NCI-H2107 treated with DMSO at 0.1 percent for 48 hours (cell line): Measurements from ENCODE around the gene TEX2.
"Not testable (repeated sequence)": the region's sequence is repeated elsewhere in the genome, so short reads cannot be mapped to it uniquely, and the experiment has no call there.

ENCODE experiments used
- DNase-seq: peaks from one replicate; lab custom pipeline; 2025; ENCODE audit not compliant: unreplicated experiment; lab: John Stamatoyannopoulos, UW

Gene TEX2

DNA sequence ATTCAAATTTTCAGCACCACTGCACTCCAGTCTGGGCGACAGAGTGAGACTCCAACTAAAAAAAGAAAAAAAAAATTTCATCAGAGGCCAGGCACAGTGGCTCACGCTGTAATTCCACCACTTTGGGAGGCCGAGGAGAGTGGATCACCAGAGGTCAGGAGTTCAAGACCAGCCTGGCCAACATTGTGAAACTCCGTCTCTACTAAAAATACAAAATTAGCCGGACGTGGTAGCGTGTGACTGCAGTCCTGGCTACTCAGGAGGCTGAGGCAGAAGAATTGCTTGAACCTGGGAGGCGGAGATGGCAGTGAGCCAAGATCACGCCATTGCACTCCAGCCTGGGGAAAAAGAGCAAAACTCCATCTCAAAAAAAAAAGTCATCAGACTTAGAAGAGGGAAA lies 77.5 kb downstream of the TEX2 start:
- not testable (repeated sequence) for DNase-seq

DNA sequence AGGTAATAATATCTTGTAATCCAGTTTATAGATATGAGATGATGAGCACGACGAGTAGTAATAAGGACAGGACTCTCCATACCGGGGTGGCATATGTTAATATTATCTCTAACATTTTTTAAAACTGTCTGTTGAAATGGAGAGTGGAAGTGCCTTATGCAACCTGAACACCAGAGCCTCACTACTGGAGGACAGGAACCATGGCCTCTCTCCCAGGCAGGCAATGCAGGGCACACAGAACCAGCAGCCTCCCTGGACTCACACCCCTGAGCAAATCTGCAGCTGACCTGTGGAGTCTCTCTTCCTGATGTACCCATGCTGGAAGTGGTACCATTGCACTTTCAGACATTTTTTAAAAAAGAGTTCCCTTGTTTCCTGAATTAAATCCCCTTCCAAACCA lies 78.0 kb downstream of the TEX2 start:
- no peak for DNase-seq

DNA sequence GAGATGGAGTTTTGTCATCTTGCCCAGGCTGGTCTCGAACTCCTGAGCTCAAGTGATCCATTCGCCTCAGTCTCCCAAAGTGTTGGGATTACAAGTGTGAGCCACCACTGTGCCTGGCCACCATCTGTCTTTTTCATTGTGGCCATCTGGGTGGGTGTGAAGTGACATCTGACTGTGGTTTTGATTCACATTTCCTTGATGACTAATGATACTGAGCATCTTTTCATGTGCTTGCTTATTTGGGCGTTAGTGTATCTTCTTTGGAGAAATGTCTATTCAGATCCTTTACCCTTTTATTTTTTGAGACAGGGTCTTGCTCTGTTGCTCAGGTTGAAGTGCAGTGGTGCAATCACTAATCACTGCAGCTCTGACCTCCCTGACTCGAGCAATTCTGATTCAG lies 79.2 kb downstream of the TEX2 start:
- no peak for DNase-seq

DNA sequence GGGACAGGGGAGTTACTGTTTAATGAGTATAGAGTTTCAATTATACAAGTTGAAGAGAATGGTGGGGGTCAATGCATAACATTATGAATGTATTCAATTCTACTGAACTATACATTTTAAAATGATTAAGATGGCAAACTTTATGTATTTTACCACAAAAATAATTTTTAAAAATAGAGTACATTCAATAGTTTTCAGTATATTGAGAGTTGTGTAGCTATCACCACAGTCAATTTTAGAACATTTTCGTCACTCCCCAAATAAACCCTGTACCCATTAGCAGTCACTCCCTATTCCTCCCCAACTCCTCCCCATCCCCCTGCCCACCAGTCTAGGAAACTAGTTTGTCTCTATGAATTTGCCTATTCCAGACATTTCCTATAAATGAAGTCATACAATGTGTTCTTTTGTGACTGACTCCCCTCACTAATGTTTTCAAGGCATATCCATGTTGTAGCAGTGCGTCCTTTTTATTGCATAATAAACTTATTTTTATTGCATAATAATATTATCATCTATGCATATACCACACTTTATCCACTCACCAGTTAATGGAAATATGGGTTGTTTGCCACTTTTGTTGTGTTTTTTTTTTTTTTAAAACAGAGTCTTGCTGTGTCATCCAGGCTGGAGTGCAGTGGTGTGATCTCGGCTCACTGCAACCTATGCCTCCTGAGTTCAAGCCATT lies 80.6 kb downstream of the TEX2 start:
- no peak for DNase-seq

DNA sequence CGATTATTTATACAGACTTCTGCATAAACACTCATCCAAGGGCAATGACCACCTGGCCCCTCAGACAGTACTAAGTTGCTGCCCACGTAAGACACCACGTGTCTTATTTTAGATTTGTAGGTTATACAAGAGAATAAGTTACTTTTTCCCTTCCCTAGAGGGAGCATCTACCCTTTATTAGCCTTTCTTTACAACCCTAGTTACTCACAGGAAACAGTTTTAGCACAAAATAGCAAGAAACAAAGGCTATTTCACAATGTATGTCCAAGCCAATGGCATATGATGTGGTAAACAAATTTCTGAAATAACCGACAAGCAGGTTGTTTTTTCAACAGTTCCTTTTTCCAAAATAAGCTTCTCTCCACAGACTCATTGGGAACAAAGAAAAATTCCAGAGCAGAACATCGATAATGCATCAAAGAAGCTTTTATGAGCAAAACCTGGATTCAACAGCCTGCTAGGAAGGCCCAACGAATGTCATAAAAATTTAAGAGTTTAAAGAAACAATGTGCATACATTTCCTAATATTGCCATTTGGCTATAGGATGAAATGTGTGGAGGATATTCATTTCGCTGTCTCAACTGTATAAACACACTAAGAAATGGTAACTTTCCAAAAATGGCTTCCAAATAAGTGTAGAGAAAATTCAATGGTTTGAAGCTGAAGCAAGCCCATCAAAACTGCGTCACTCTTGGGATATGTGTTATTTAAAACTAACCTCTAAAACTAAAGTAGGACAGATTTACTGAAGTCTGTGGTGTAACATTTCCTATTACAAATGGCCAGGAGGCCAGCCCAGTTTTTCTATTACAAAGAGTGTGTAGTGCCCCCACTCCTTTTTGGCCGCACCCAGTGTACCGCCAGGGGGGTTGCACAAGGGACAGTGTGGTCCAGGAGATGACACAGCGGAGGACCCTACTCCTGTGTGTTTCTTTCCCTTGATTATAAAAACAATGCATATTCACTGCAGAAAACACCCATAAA lies 82.7 kb downstream of the TEX2 start:
- no peak for DNase-seq

DNA sequence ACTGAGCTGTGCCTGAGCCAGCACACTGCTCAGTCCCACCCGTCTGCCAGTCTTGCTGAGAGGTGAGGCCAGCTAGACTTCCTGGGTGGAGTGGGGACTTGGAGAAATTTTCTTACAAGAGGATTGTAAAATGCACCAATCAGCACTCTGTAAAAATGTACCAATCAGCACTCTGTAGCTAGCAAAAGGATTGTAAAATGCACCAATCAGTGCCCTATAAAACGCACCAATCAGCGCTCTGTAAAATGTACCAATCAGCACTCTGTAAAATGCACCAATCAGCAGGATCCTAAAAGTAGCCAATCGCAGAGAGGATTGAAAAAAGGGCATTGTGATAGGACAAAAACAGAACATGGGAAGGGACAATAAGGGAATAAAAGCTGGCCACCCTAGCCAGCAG lies 84.0 kb downstream of the TEX2 start:
- DNase-seq: not testable (repeated sequence)

DNA sequence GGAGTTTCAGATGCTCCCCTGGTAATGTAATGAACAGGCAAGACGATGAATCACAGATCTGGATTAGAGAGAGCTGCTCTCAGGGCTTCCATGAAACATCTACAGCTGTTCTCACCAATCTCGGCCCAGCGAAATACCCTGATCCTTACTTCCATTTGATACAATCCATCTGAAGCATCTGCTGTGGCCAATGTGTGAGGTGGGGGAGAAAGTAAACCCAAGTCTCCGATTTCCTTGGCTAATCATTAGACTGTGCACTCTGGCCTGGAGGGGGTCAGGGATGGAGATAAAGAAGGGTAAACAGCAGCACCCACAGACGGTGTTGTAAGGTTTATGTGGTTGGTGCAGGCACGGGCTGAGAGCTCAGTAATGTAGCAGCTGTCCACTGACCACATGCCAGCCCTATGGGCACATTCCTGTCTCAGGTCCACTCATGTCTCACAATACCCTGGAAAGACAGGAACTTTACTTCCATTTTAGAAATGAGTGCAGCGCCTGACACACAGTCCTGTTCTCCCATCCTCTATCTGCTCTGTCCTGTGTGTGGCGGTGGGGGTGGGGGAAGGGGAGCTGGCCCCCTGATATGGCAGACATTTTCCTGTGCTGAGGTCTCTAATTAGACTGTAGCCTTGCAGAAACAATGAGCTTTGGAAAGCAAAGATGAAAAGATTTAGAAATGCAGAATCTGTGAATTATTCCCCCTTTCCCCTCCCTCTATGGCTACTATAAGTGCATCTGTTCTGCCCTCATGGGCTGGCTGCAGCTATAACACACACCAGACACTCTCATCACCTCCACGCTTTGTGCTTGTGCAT lies 84.8 kb downstream of the TEX2 start:
- DNase-seq: no peak

DNA sequence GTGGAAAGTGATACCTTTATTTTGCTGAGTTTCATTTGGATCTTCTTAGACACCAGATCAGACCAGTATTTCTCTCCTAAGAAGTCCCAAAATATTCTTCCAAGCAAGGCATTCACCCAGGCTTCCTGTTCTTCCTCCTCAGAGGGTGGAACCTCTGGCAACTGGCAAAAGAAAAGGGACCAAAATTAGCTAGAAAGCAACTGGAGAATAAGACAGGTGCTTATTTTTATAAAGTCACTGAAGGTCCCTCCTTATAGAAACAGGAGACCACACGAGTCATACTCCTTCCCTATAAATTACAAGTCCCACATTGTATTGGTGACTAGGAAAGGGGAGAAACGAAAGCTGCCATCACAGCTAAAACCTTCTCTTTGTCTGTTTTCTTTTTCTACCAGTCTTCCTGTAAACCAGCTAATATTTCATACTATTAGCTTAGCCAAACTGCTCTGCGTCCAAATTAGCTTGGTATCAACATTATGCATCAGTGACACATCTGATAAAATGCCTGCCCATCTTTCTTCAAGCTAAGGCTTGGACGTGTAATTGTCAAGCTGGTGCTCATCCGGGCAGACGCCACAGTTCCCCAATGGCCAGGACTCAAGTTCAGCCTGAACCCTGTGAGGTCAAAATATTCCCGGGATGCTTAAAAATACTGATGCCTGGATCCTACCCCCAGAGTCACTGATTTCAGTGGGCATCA lies 85.6 kb downstream of the TEX2 start:
- DNase-seq: no peak

DNA sequence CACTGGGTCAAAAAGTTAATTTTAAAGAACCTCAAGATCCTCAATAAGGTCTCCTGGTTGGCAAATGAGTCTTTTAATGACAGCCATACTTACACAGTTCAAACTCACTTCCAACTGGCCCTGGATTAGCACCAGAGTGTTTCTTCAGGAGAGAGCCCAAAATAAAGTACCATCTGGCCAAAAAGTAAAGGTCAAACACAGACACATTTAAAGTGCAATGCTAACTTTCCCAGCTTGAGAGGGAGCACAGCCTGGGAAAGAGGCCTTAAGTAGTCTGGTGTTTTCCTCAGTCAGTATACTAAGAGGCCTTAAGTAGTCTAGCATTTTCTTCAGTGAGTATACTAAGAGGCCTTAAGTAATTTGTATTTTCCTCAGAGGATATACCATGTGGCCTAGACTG lies 86.5 kb downstream of the TEX2 start:
- no peak for DNase-seq

DNA sequence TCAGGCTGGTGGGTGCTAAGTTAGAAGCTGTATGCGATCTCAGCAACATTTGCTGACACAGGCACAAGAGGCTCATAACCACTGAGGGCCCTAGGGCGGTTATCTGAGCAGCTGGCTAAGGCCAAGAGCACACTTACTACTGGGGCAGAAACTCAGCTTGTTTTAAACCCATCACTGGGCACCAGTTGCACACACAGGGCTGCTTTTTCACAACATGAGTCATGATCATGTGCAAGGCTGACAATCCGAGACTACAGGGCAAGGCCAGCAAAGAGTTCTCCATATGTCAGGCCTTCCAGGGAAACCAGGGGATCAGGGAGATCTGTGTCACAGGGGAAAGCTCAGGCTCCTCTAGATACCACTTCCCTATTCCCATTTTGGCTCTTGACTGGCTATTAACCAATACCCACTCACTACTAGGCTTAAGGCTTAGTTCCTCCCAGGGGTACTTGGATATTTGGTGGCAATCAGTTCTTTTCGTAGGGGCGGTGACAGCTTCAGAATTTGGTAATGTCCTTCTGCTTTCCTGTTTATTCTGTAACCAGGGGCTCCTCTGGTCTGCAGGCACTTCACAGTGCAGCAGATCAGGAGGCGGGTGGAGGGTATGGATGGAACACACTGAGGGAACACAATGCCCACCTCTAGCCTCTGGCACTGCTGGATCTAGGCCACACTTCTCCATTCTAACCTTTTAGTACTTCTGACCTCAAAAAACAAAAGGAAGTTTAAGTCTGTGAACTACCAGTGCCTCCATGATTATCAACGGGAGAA lies 88.2 kb downstream of the TEX2 start:
- no peak for DNase-seq

DNA sequence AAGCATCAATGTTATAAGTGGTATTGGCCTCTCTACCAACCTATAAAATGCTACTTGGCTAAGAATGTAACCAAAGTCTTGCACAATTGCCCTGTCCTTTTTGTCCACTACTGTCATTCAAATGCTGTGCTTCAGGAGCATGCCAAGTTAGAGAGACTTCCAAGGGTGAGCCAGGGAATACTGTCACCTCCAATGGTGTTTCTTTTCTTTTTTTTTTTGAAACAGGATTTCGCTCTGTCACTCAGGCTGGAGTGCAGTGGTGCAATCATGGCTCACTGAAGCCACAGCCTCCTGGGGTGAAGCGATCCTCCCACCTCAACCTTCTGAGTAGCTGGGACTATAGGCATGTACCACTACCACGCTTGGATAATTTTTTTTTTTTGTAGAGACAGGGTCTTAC lies 89.4 kb downstream of the TEX2 start:
- DNase-seq: no peak

DNA sequence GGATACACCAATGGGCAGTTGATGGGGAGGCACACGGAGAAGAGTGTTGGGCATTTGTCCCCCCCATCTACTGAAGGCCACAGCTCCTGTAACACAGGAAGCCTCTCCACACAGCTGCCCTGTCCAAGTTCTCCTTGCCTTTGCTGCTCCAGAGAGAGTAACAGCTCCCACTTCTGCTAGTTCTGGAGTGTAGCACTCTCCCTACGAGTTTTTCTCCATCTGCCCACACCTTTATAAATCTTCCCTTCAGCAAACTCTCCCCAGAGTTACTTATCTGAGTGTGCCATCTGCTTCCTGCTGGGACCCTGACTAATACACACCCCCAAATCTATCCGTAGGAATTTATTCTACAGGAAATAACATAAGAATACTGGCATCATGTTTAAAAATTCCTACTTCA lies 90.5 kb downstream of the TEX2 start:
- no peak for DNase-seq

DNA sequence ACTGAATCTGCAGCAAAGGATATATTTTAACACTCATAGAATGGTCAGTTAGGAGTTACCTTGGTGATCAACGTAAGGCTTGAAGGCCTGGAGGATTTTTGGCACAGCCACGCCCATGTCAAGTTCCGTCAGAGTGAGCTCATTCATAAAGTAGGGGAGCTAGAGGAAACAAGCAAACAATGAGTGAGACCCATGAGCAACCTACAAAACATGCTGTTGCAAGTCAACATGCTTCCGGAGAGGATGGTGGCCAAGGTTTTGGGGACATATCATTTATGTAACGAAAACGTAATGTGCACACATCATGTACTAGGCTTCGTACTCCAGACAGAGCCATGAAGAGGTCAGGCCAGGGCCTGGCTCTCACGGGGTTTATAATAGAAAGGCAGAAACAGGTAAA lies 92.0 kb downstream of the TEX2 start:
- DNase-seq: no peak

DNA sequence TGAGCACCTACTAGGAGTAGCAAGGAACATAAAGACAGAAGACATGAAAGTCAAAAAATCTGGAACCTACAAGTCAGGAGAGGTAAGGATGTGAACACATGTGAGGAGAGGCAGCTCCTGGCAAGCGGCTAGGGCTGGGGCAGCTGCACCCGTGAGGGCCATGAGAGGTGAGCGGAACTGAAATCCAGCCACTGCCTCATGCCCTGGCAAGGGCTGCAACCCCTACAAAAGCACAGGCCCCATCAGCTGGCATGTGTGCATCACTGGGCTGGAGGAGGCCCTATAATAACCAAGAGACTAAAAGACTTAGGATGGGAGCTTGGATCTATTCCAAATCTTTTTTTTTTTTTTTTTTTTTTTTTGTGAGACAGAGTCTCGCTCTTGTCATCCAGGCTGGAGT lies 92.8 kb downstream of the TEX2 start:
- no peak for DNase-seq

DNA sequence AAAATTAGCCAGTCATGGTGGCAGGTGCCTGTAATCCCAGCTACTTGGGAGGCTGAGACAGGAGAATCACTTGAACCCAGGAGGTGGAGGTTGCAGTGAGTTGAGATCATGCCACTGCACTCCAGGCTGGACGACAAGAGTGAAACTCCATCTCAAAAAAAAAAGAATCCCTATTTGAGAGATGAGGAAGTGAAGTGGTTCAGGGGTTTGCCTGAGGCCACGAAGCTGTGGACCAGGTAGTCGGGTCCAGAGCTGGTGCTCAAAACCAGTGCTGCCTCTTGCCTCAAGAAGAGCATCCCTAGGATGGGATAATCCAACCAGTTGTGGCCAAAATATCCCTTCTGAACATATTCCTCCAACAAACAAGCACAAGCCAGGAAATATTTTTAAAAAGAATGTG lies 95.4 kb downstream of the TEX2 start:
- not testable (repeated sequence) for DNase-seq

DNA sequence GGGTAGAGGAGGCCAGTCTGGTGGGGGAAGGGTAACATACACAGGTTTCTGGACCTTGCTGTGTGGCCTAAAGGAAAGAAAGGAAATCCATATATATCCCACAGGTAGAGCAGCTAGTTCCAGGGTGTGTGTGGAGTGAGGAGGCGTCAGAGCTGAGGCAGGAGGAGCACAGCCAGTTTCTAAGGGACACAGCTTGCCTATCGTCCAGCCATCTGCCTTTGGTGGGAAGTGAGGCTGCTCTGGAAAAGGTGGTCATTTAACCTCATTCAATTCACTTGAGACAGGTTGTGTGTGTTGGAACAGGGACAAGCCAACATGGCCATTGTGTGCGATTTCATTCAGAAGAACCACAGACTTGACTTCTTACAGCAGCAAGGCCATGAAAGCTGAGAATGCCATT lies 96.2 kb downstream of the TEX2 start:
- no peak for DNase-seq

DNA sequence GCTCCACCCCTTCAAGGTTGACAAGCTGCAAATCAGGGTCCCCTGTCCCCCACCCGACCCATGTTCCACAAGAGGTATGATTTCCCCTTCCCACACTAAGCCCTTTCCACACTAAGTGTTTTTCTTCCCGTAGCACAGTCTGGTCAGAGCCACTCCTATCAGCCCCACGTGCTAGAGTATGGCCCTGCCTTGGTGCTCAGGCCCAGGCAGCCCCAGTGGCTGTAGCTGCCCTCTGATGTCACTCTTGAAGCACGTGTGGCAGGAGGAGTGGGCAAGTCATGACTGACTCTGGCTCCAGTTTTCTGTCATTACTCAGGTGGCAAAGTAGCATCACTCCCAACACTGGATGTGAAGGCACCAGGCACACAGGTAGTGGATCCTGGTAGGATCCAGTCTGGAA lies 97.7 kb downstream of the TEX2 start:
- no peak for DNase-seq

DNA sequence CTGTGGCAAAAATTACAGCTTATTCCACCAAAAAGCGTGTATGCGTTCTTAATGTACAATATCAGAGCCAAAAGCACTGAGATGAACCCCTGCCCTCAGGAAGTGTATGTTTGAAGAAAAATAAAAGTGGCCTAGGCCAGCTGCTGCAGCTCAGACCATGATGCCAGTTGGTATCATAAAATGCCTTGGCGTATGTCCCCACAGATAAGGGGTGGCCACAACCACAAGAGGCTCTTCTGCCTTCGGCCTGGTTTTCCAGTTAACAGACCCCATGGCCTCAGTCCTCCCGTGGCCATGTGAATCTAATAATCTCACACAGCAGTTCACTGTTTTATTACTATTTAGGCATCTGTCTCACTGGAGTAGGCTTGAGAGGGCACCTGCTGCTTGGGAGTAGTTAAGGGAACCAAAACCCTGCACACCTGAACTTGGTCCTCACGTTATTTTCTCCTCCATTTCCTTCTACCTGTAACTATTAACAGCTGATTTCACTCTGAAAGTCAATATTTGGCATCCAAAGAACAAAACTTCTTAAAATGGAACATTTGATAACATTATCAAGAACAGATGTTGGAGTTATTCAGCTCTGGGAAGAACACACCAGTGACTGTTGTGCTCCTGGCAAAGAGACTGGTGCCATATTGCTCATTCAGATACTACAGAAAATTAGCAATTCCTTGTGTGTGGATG lies 98.3 kb downstream of the TEX2 start:
- DNase-seq: no peak

DNA sequence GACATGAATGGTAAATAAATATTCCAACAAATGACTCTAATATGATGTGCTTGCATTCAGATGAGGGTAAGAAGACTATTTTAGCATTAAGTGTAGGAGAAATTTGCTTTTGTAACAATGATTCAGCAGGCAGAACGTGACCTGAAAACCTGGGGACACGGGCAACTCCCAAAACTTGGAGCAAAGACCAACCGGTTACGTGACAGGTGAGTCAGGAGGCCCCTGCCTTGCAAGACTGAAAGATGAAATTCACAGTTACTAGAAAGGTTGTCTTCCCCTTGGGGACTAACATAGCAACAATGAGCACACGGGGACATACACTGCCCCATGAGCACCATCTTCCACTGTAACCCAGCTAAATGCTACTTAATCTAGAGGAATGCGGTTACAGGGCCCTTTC lies 99.6 kb downstream of the TEX2 start:
- DNase-seq: no peak

DNA sequence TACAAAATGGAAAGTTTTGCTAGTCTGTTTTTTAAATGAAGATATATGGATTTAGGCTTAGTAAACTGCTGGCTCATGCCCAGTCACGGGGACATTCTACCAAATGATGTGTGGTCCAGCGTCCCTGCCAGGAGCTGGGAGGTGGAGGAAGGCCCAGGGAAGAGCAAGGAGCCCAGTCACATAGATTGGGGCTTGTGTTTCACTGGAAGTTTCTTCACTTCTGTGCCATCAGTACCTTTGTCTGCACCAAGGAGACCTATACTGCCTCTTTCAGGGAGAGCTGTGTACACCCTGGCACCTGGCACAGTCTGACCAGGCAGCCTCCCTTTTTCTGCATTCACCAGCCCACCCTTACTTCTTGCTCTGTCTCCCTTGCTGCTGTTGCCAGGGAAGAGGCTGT lies 100.5 kb downstream of the TEX2 start:
- no peak for DNase-seq
